Suprapubic skin (tissue), 4 donors: ENCODE measurements around the gene BLVRB.

Experiments used
- CTCF ChIP-seq, 2 donors: fragments of 200-600 bp in 1 of 2; fragments of 450-650 bp in 1 of 2; sonication (generic) in 1 of 2; IDR thresholded peaks; one replicate each; pipeline ENCODE4 v1.5.1; 2016 to 2019; ENCODE audit warnings: antibody characterized with exemption in 2 of 2, mild to moderate bottlenecking in 1 of 2, moderate library complexity in 1 of 2
- POLR2A ChIP-seq, 2 donors: fragments of 450-650 bp; IDR thresholded peaks; one replicate each; pipeline ENCODE4 v1.6.1; 2017; ENCODE audit warnings: antibody characterized with exemption in 2 of 2, mild to moderate bottlenecking in 2 of 2, moderate library complexity in 2 of 2
- POLR2AphosphoS5 ChIP-seq, 3 donors: sonication (generic); formaldehyde crosslinking; IDR thresholded peaks; one replicate each; pipeline ENCODE4 v1.6.1; 2017; ENCODE audit warnings: antibody characterized with exemption in 3 of 3

- TF ChIP-seq POLR2AphosphoS5 (IDR thresholded peaks at IDR 0.05) (peak; percentile 14 to 90 (median 31)), CTCF (IDR thresholded peaks at IDR 0.05) (peak; percentile 60 to 76), POLR2A (IDR thresholded peaks at IDR 0.05) (peak; percentile 77 to 99)
These were observed 39.9 kb downstream of the BLVRB start, which contains the start of gene SERTAD1 for GRCh38 chr19:40425450-40426287.
